GM12878 (cell line): ENCODE measurements around the gene MPZL1. TPM values are rescaled to one million over a fixed set of nuclear protein-coding genes. Genes with fewer than 3 reads are reported as not detected.
A peak's percentile ranks its signal among the peaks of the same experiment; 100 is the strongest.

Experiments
- BACH1 ChIP-seq: fragments of 450-650 bp; IDR thresholded peaks from 2 replicates; pipeline ENCODE4 v1.6.1; 2017; ENCODE audit warnings: mild to moderate bottlenecking, borderline replicate concordance
- BCL11A ChIP-seq: IDR thresholded peaks from 2 replicates; pipeline ENCODE4 v1.6.1; 2011; ENCODE audit warnings: low read depth, low read length
- EGR1 ChIP-seq, 2 experiments: IDR thresholded peaks; 1 replicate in 1 of 2; 2 replicates in 1 of 2; pipeline ENCODE4 v1.6.1; 2011 to 2012; ENCODE audit warnings: low read depth in 2 of 2, low read length in 2 of 2, borderline replicate concordance in 1 of 2, mild to moderate bottlenecking in 1 of 2, moderate library complexity in 1 of 2
- ESRRA ChIP-seq: IDR thresholded peaks from 2 replicates; pipeline ENCODE4 v1.6.1; 2012; ENCODE audit warnings: mild to moderate bottlenecking, low read length, improper control_type of control experiment
- ETV6 ChIP-seq, 2 experiments: fragments of 450-650 bp in 1 of 2; IDR thresholded peaks in 1 of 2; conservative IDR thresholded peaks in 1 of 2; 2 replicates each; pipeline ENCODE4 v1.6.1; 2014; ENCODE audit warnings: antibody characterized with exemption in 1 of 2, borderline replicate concordance in 1 of 2, low read depth in 1 of 2, mild to moderate bottlenecking in 1 of 2, moderate library complexity in 1 of 2
- HCFC1 ChIP-seq: fragments of 150-350 bp; IDR thresholded peaks from 2 replicates; pipeline ENCODE4 v1.6.1; 2014; ENCODE audit warnings: low read length
- JUNB ChIP-seq: IDR thresholded peaks from 2 replicates; pipeline ENCODE4 v1.6.1; 2016; ENCODE audit warnings: antibody characterized with exemption, mild to moderate bottlenecking
- LARP7 ChIP-seq: fragments of 450-650 bp; IDR thresholded peaks from 2 replicates; pipeline ENCODE4 v1.6.1; 2017; ENCODE audit warnings: mild to moderate bottlenecking
- MXI1 ChIP-seq: fragments of 150-350 bp; IDR thresholded peaks from 2 replicates; pipeline ENCODE4 v1.6.1; 2011; ENCODE audit warnings: low read depth, mild to moderate bottlenecking, inconsistent platforms, low read length, improper control_type of control experiment
- MYB ChIP-seq: fragments of 150-350 bp; IDR thresholded peaks from 2 replicates; pipeline ENCODE4 v1.6.1; 2014; ENCODE audit warnings: mild to moderate bottlenecking, low read depth, low read length, borderline replicate concordance
- NFYB ChIP-seq: IDR thresholded peaks from 2 replicates; pipeline ENCODE4 v1.6.1; 2011; ENCODE audit warnings: low read depth, mild to moderate bottlenecking, low read length, improper control_type of control experiment, moderate library complexity; ENCODE audit not compliant: insufficient read depth
- NR2C2 ChIP-seq: IDR thresholded peaks from 2 replicates; pipeline ENCODE4 v1.6.1; 2011; ENCODE audit warnings: borderline replicate concordance, low read depth; ENCODE audit not compliant: control insufficient read depth, insufficient read length
- PAX5 ChIP-seq: IDR thresholded peaks from 2 replicates; pipeline ENCODE4 v1.6.1; 2011; ENCODE audit warnings: low read depth, low read length, borderline replicate concordance
- POLR2A ChIP-seq: IDR thresholded peaks from 2 replicates; pipeline ENCODE4 v1.6.1; 2011; ENCODE audit warnings: low read depth, mild to moderate bottlenecking, low read length
- POLR2AphosphoS2 ChIP-seq: IDR thresholded peaks from 2 replicates; pipeline ENCODE4 v1.6.1; 2011; ENCODE audit warnings: low read depth, mild to moderate bottlenecking, low read length, improper control_type of control experiment, moderate library complexity
- RB1 ChIP-seq: fragments of 450-650 bp; formaldehyde crosslinking; IDR thresholded peaks from 2 replicates; pipeline ENCODE4 v1.6.1; 2017; ENCODE audit warnings: mild to moderate bottlenecking, borderline replicate concordance
- RBBP5 ChIP-seq: fragments of 200-600 bp; sonication (generic); conservative IDR thresholded peaks from 2 replicates; pipeline ENCODE4 v1.6.1; 2016
- SMC3 ChIP-seq: IDR thresholded peaks from 2 replicates; pipeline ENCODE4 v1.6.1; 2011; ENCODE audit warnings: low read length, improper control_type of control experiment, borderline replicate concordance
- SP1 ChIP-seq: IDR thresholded peaks from one replicate; pipeline ENCODE4 v1.6.1; 2011; ENCODE audit warnings: low read depth, low read length
- SPI1 ChIP-seq: IDR thresholded peaks from 2 replicates; pipeline ENCODE4 v1.6.1; 2011; ENCODE audit warnings: low read depth, mild to moderate bottlenecking, low read length, moderate library complexity, borderline replicate concordance; ENCODE audit not compliant: insufficient read depth
- SRF ChIP-seq, 2 experiments: IDR thresholded peaks; 2 replicates each; pipeline ENCODE4 v1.6.1; 2011; ENCODE audit warnings: low read depth in 2 of 2, low read length in 2 of 2, mild to moderate bottlenecking in 1 of 2, moderate library complexity in 1 of 2
- TCF12 ChIP-seq: IDR thresholded peaks from 2 replicates; pipeline ENCODE4 v1.6.1; 2011; ENCODE audit warnings: low read depth, mild to moderate bottlenecking, low read length
- TCF3 ChIP-seq: IDR thresholded peaks from 2 replicates; pipeline ENCODE4 v1.6.1; 2012; ENCODE audit warnings: low read depth, mild to moderate bottlenecking, low read length, borderline replicate concordance; ENCODE audit not compliant: insufficient read depth
- TCF7 ChIP-seq: IDR thresholded peaks from 2 replicates; pipeline ENCODE4 v1.6.1; 2014; ENCODE audit warnings: antibody characterized with exemption, borderline replicate concordance
- YBX1 ChIP-seq: fragments of 450-650 bp; IDR thresholded peaks from 2 replicates; pipeline ENCODE4 v1.6.1; 2016; ENCODE audit warnings: antibody characterized with exemption
- polyA plus RNA-seq, 11 experiments: library from polyadenylated mRNA; depleted of rRNA in 4 of 11; unstranded in 6 of 11; stranded (reverse) in 5 of 11; fragments of >200 nt; fragmentation: Nextera tagmentation in 4 of 11; fragmentation: Illumina TruSeq in 1 of 11; extraction: Ambion mirVana in 4 of 11; extraction: Trizol in 1 of 11; gene quantifications; 1 replicate in 1 of 11; 2 replicates in 10 of 11; pipeline versions ENCODE4 v1.2.1 to v1.2.3, GENCODE V29; 2011 to 2016; ENCODE audit warnings: inconsistent platforms in 2 of 11, missing spikeins in 2 of 11, low read depth in 1 of 11
- total RNA-seq, 4 experiments: library from RNA; depleted of rRNA in 3 of 4; stranded (reverse); fragments of >200 nt in 3 of 4; fragmentation: Illumina TruSeq in 1 of 4; extraction: Trizol in 1 of 4; gene quantifications; 2 replicates each; pipeline versions ENCODE4 v1.2.1 to v1.2.3, GENCODE V29; 2013 to 2021
- TF ChIP-seq, protein P1 (sequence below): IDR thresholded peaks from 2 replicates; pipeline ENCODE4 v1.6.1; 2011; ENCODE audit warnings: low read depth, low read length, improper control_type of control experiment, borderline replicate concordance
- TF ChIP-seq, protein P2 (sequence below): fragments of 450-650 bp; IDR thresholded peaks from 2 replicates; pipeline ENCODE4 v1.6.1; 2014; ENCODE audit warnings: mild to moderate bottlenecking

The MPZL1 gene
- total and polyA plus RNA-seq, 10 of the 15 experiments (the other 5 are each of a cell fraction or from before 2014, with no cell fraction given) = 9.8 to 60.9 (median 45.9) TPM

DNA sequence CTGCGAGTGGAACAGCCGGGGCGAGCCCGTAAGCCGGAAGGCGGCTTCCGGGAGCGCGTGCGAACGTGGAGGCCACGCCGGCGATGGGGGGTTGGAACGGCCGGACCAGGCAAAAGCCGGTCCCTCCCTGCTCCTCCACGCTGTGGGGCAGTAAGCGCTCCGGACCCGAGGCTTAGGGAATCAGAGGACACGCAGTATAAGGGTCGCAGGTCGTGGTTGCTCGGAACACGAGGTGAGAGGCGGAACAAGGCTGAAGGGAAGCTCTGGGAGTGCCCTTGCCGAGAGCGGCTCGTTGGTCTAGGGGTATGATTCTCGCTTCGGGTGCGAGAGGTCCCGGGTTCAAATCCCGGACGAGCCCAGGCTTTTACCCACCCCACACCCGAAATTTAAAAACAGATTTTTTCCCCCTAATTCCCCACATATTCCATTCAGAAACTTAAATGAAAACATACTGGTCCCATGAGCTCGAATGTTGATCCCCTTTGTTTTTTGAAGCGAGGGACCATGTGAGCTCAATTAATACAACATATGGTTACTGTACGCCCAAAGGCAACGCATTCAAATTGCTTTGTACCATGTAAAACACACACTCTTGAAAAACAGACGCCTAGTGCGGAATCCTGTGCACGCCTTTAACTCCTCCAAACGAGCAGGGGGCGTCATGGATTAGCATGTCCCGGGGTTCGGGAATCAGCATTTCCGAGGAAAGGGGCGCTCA lies 7.2 kb upstream of the MPZL1 start (continued):
- TF ChIP-seq NFYB (no peak), NR2C2 (no peak), ESRRA (no peak), RB1 (peak; percentile 87; the same call in 1 of the 2 replicates), TCF3 (0 out of 2 replicates have a peak, but pooled peaks have one; percentile 6), SRF (IDR thresholded peaks at IDR 0.05; ENCODE audit: low read depth in 2 of 2, low read length in 2 of 2) (0 out of 4 replicates have a peak, but pooled peaks of 1 of the 2 experiments have one; percentile 33), YBX1 (no peak), PAX5 (0 out of 2 replicates have a peak, but pooled peaks have one; percentile 32), RBBP5 (peak; percentile 94), MYB (no peak), BCL11A (no peak; the same call in 1 of the 2 replicates), MXI1 (peak; percentile 87), TCF7 (no peak), ETV6 (conservative IDR thresholded peaks at IDR 0.05 in 1 of 2, IDR thresholded peaks at IDR 0.05 in 1 of 2; ENCODE audit: borderline replicate concordance in 1 of 2, low read depth in 1 of 2) (peak in 1 of 2 experiments; percentile 76; a peak in 2 of 4 replicates), SMC3 (no peak), POLR2AphosphoS2 (no peak), EGR1 (IDR thresholded peaks at IDR 0.05; ENCODE audit: borderline replicate concordance in 1 of 2, low read depth in 2 of 2, low read length in 2 of 2) (no peak), POLR2A (peak; percentile 83), SPI1 (no peak), HCFC1 (no peak; the same call in 1 of the 2 replicates), LARP7 (peak; percentile 69), BACH1 (peak; percentile 94), TCF12 (no peak), JUNB (no peak), SP1 (peak; percentile 29)
- TF ChIP-seq, protein P1, sequence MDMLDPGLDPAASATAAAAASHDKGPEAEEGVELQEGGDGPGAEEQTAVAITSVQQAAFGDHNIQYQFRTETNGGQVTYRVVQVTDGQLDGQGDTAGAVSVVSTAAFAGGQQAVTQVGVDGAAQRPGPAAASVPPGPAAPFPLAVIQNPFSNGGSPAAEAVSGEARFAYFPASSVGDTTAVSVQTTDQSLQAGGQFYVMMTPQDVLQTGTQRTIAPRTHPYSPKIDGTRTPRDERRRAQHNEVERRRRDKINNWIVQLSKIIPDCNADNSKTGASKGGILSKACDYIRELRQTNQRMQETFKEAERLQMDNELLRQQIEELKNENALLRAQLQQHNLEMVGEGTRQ = no peak
- TF ChIP-seq, protein P2, sequence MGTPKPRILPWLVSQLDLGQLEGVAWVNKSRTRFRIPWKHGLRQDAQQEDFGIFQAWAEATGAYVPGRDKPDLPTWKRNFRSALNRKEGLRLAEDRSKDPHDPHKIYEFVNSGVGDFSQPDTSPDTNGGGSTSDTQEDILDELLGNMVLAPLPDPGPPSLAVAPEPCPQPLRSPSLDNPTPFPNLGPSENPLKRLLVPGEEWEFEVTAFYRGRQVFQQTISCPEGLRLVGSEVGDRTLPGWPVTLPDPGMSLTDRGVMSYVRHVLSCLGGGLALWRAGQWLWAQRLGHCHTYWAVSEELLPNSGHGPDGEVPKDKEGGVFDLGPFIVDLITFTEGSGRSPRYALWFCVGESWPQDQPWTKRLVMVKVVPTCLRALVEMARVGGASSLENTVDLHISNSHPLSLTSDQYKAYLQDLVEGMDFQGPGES = 0 out of 2 replicates have a peak, but pooled peaks have one; percentile 11
